RPMI7951 (cell line): Measurements from ENCODE around the gene ZP3. TPM values are rescaled to one million over a fixed set of nuclear protein-coding genes. Genes with fewer than 3 reads are reported as not detected.
"Not testable (repeated sequence)": the region's sequence is repeated elsewhere in the genome, so short reads cannot be mapped to it uniquely, and the experiment has no call there.

Experiments
- DNase-seq: peaks from one replicate; pipeline ENCODE4 v3.0.0-alpha.2; 2012; ENCODE audit warnings: low read depth
- total RNA-seq: library from RNA; depleted of rRNA; stranded (reverse); fragments of >200 nt; shearing (Covaris generic); gene quantifications from 2 replicates; pipeline ENCODE4 v1.2.3, GENCODE V29; 2014; rRNA removed

The ZP3 gene
- total RNA-seq, 1 experiment from 2014 or later: 5.5 TPM

DNA sequence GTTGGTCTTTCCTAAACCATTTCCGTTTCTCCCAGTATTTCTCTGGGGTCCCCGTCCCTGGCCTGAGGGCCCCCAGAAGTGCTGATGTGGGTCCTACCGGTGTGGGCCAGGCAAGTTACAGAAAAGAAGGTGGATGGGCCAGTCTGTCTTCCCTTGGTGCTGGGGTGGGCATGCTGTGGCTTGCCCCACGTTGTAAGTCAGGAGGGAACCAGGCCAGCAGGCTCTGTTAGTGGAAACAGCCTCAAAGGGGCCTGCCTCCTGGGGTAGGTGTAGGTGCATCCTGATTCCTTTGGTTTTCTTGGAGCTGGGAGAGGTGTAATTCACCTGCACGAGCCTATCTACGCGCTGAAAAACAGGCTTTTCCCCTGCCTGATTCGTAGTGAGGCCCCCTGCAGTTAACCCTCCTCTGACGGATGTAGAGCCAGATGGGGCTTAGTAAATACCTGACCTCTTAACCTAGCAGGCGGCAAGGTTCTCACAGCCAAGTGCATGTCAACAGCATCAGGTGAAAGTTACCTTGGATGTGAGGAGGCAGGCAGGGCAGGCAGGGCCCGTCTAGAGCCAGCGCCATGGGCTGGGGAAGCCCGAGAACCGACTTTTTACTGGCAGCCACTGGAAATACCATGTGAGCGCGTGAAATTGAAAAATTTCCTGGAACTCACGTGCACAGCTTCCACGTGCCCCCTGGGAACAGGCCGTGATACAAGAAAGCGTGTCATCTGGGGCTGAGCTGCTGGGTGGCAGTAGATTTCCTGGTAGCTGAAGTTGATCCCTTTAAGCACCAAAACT, 61.3 kb downstream of the ZP3 start:
- DNase-seq: not testable (repeated sequence)

DNA sequence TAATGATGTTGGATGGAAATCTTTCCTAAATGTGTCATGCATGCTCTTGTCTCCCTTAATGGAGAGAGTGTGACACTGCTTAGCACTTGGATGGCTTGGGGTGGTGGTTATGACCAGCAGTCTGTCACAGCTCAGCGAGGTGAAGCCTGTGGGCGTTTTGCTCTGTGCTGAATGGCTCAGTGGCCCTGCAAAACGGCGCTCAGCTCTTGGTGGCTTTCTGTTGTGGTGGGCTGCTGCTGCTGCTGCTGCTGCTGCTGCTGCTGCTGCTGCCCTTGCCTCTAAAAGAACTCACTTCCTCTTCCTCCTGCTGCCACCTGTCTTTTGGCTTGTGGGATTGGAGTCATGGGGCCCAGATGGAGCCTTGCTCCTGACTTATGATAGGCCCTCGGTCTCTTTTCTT, 61.9 kb downstream of the ZP3 start:
- DNase-seq: not testable (repeated sequence)

DNA sequence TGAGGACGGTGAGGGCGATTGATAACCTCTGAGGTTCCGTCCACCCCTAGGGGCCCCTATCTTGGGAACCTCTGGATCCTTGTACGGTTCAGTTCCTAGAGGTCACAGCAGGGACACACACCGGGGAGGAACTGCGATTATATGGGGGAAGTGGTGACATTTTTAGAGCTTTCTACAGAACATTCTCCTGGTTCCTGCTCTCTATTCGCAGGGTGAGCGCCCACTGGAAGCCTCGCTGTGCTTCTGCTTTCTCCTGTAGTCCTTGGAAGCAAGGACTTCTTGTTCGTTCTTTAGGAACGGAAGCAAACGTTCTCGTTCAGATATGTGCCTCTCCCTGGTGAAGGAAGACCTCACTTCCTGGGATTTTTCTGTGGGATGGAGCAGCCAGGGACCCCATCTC, 63.2 kb downstream of the ZP3 start:
- not testable (repeated sequence) for DNase-seq

Other genes with a start within 250 kb of the ZP3 start
- gene SRRM3, start 223.1 kb upstream of the ZP3 start, total RNA-seq: not detected in 2 replicates
- gene HSPB1, start 122.3 kb upstream of the ZP3 start, total RNA-seq: 147 and 157 TPM in 2 replicates
- gene YWHAG, start 66.0 kb upstream of the ZP3 start, total RNA-seq: 80.4 and 89.8 TPM in 2 replicates
- gene SSC4D, start 15.3 kb upstream of the ZP3 start, total RNA-seq: 0.10 and 0.60 TPM in 2 replicates
- 10.9 and 11.6 TPM in 2 replicates for gene DTX2, start 36.8 kb downstream of the ZP3 start, total RNA-seq
- not detected in 2 replicates for gene UPK3B, start 85.6 kb downstream of the ZP3 start, total RNA-seq
- not detected in 2 replicates for gene SPDYE16, start 118.3 kb downstream of the ZP3 start, total RNA-seq
- gene POMZP3, start 202.3 kb downstream of the ZP3 start, total RNA-seq: 2.9 and 3.9 TPM in 2 replicates